ENCODE results near the gene DDAH1.

The DDAH1 gene

DNA sequence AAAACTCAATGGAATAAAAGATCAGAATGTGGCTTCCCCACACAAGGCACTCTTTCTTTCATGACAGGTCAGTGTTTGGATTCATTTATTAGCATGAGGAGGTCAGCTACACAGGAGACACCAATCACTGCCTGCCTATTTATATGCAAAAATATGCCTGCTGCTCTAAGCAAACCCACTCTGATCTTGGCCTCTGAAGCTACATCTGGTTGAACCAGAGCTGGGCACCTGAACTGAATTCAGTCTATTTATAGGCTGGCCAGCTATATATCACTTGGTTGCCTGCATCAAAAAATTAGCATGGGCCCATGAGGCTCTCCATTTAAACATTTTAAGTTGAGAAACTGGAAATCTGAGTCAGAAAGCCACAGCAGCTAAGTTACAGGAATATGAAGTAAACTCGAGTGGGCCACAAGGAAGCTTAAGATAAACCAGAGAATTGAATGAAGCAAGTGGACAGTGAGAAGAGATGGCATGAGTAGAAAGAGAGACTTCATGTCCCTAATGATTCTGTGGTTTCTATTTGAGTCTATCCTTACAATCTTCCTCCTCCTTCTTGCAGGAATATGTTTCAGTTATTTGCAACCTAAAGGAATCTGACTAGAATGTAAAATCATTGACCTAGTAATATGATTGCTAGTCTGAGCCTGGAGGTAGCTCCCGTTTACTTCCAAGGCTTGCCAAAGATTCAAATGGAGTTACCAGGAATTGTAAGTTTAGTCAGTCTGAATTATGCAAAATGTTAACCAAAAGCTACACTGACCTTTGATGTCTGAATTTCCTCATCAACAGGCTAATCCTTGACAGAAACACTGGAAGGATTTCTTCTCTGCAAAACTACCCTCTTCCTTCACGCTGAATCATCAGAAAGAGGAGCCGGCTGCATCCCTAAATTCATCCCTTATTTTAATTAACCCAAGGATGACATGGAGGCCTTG, 17.7 kb downstream of the DDAH1 start:
- no peak for TF ChIP-seq CTCF (IDR thresholded peaks at IDR 0.05; ENCODE audit: low read depth, low read length)
- no peaks in the 10 kb centered on the region for H3K27me3 ChIP-seq (ENCODE audit: insufficient read depth, low read depth, severe bottlenecking)
- no peak overlapping the region for H3K4me3 ChIP-seq (ENCODE audit: low read depth, low read length)
- no peak overlapping the region for H3K27ac ChIP-seq
- no peaks in the 10 kb centered on the region for H3K9me3 ChIP-seq (ENCODE audit: severe bottlenecking)
- H3K36me3 ChIP-seq, result no peaks in the 10 kb centered on the region
- DNase-seq, result no peak

DNA sequence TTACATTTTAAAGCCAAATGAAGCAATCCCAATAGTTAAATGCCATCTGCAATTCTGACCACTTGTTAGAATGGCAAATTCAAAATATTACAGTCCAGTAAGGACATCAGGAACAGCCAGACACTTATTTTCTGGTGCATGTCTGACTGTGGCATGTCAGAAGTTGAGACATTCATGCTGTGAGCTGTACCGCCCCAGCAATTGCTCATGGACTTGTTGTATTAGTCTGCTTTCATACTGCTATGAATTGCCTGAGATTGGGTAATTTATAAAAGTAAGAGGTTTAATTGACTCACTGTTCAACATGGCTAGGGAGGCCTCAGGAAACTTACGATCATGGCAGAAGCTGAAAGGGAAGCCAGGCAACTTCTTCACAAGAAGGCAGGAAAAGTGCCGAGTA, 19.1 kb downstream of the DDAH1 start:
- DNase-seq, result no peak
- Histone ChIP-seq H3K36me3 (no peaks in the 10 kb centered on the region), H3K4me3 (ENCODE audit: low read depth, low read length) (no peak overlapping the region), H3K27ac (no peak overlapping the region), H3K9me3 (ENCODE audit: severe bottlenecking) (no peaks in the 10 kb centered on the region), H3K27me3 (ENCODE audit: insufficient read depth, low read depth, severe bottlenecking) (no peaks in the 10 kb centered on the region)
- no peak for TF ChIP-seq CTCF (IDR thresholded peaks at IDR 0.05; ENCODE audit: low read depth, low read length)

DNA sequence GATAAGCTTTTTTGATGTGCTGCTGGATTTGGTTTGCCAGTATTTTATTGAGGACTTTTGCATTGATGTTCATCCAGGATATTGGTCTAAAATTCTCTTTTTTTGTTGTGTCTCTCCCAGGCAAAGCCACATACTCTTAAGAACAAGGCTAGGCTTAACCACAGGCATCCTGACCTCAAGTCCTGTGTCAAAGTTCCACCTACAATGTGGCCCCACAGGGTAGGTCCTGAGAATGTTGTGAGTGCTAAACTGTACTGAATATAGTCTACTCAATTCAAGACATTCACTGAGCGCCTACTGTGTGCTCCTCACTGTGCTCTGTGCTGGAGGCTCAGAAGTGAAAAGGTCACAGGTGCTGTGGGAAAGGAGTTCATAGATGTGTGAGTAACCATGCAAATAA, 20.6 kb downstream of the DDAH1 start:
- H3K27me3 ChIP-seq (ENCODE audit: insufficient read depth, low read depth, severe bottlenecking), result no peaks in the 10 kb centered on the region
- H3K36me3 ChIP-seq, result no peaks in the 10 kb centered on the region
- no peak overlapping the region for H3K4me3 ChIP-seq (ENCODE audit: low read depth, low read length)
- no peak overlapping the region for H3K27ac ChIP-seq
- no peak for TF ChIP-seq CTCF (IDR thresholded peaks at IDR 0.05; ENCODE audit: low read depth, low read length)
- no peaks in the 10 kb centered on the region for H3K9me3 ChIP-seq (ENCODE audit: severe bottlenecking)
- DNase-seq, result no peak

GRCh38 chr1:85440612-85441011, 24.3 kb downstream of the DDAH1 start:
- H3K27me3 ChIP-seq (ENCODE audit: insufficient read depth, low read depth, severe bottlenecking), result no peaks in the 10 kb centered on the region
- no peaks in the 10 kb centered on the region for H3K9me3 ChIP-seq (ENCODE audit: severe bottlenecking)
- TF ChIP-seq CTCF (IDR thresholded peaks at IDR 0.05; ENCODE audit: low read depth, low read length), result no peak
- H3K27ac ChIP-seq, result no peak overlapping the region
- no peak overlapping the region for H3K4me3 ChIP-seq (ENCODE audit: low read depth, low read length)
- no peaks in the 10 kb centered on the region for H3K36me3 ChIP-seq
- DNase-seq, result no peak

DNA sequence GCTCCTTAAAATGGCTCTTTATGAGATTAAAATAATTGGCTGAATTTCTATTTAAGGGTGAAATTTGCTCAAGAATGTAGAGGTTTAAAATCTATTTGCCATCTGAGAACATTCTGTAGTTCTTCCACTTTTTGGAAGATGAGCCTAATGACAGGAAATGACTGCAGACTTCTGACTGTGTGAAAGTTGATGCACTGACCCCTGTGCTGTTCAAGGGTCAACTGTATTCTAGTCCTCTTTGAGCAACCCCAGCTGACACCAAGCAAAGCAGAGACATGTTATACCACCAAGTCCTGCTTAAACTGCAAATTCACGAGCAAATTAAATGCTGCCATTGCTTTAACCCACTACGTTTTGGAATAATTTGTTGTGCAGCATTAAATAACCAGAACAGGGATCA, 26.6 kb downstream of the DDAH1 start:
- Histone ChIP-seq H3K27ac (no peak overlapping the region), H3K4me3 (ENCODE audit: low read depth, low read length) (no peak overlapping the region), H3K36me3 (no peaks in the 10 kb centered on the region), H3K9me3 (ENCODE audit: severe bottlenecking) (no peaks in the 10 kb centered on the region), H3K27me3 (ENCODE audit: insufficient read depth, low read depth, severe bottlenecking) (no peaks in the 10 kb centered on the region)
- no peak for DNase-seq
- no peak for TF ChIP-seq CTCF (IDR thresholded peaks at IDR 0.05; ENCODE audit: low read depth, low read length)

- no peak overlapping the region for H3K4me3 ChIP-seq (ENCODE audit: low read depth, low read length)
- TF ChIP-seq CTCF (IDR thresholded peaks at IDR 0.05; ENCODE audit: low read depth, low read length), result no peak
- no peaks in the 10 kb centered on the region for H3K9me3 ChIP-seq (ENCODE audit: severe bottlenecking)
- H3K27ac ChIP-seq, result no peak overlapping the region
- no peaks in the 10 kb centered on the region for H3K36me3 ChIP-seq
- no peak for DNase-seq
- no peaks in the 10 kb centered on the region for H3K27me3 ChIP-seq (ENCODE audit: insufficient read depth, low read depth, severe bottlenecking)
Measured at GRCh38 chr1:85437139-85437538, 27.8 kb downstream of the DDAH1 start.
